B cell (primary cell): Measurements from ENCODE around the gene NLRX1. TPM values are rescaled to one million over a fixed set of nuclear protein-coding genes. Genes with fewer than 3 reads are reported as not detected.
A peak's percentile ranks its signal among the peaks of the same experiment; 100 is the strongest.

Experiments used
- ATAC-seq: fragments of 200-7000 bp; cut with Tn5 transposase; one replicate; pipeline ENCODE4 v1.10.0; 2021; ENCODE audit warnings: low read depth, mild to moderate bottlenecking, moderate number of reproducible peaks, moderate library complexity
- CTCF ChIA-PET: fragments of 350-600 bp; sonication (Branson Sonifier 250); formaldehyde crosslinking; loops from one replicate; lab custom pipeline; 2021; ENCODE audit warnings: antibody characterized with exemption, inconsistent platforms; lab: Charles Lee
- POLR2A ChIA-PET: fragments of 350-600 bp; sonication (Branson Sonifier 250); formaldehyde crosslinking; loops from one replicate; lab custom pipeline; 2021; ENCODE audit warnings: antibody characterized with exemption; lab: Charles Lee
- DNase-seq: peaks from one replicate; pipeline ENCODE4 v3.0.0; 2013
- H2AFZ ChIP-seq: 2 replicates; pipeline ENCODE4 v1.6.1; 2012; ENCODE audit warnings: mild to moderate bottlenecking, low read depth, low read length; ENCODE audit not compliant: insufficient read depth, poor library complexity, severe bottlenecking
- H3K27ac ChIP-seq, 2 donors: 1 replicate in 1 of 2; 2 replicates in 1 of 2; pipeline ENCODE4 v1.5.1; 2012 to 2013; ENCODE audit warnings: low read length in 2 of 2, mild to moderate bottlenecking in 2 of 2, moderate library complexity in 1 of 2
- H3K27me3 ChIP-seq, 4 experiments: fragments of 200-600 bp in 1 of 4; sonication (generic) in 1 of 4; replicated peaks in 1 of 4; 1 replicate in 2 of 4; 2 replicates in 2 of 4; pipeline versions ENCODE4 v1.6.1 to v1.7.0; 2013 to 2016; ENCODE audit warnings: low read length in 3 of 4, mild to moderate bottlenecking in 2 of 4, mixed read lengths in 1 of 4, moderate library complexity in 1 of 4; ENCODE audit not compliant: insufficient read depth in 4 of 4, control insufficient read depth in 3 of 4; ENCODE audit errors: control extremely low read depth in 1 of 4
- H3K36me3 ChIP-seq, 2 experiments: replicated peaks in 1 of 2; 1 replicate in 1 of 2; 2 replicates in 1 of 2; pipeline versions ENCODE4 v1.6.1 to v1.7.1; 2013; ENCODE audit warnings: low read length in 1 of 2; ENCODE audit not compliant: insufficient read depth in 2 of 2, control insufficient read depth in 1 of 2; ENCODE audit errors: control extremely low read depth in 1 of 2, extremely low read depth in 1 of 2
- H3K4me1 ChIP-seq, 2 donors: fragments of 200-600 bp in 1 of 2; sonication (generic) in 1 of 2; 1 replicate in 1 of 2; 2 replicates in 1 of 2; pipeline versions ENCODE4 v1.5.1 to v1.6.1; 2013 to 2017; ENCODE audit warnings: low read length in 2 of 2; ENCODE audit not compliant: control insufficient read depth in 2 of 2, insufficient read depth in 2 of 2
- H3K4me2 ChIP-seq: replicated peaks from 2 replicates; pipeline ENCODE3; 2012; ENCODE audit warnings: mild to moderate bottlenecking, low read depth, low read length; ENCODE audit not compliant: poor library complexity, severe bottlenecking
- H3K4me3 ChIP-seq, 5 experiments: fragments of 200-600 bp in 1 of 5; sonication (generic) in 1 of 5; 1 replicate in 3 of 5; 2 replicates in 2 of 5; pipeline versions ENCODE4 v1.5.1 to v1.7.0; 2011 to 2016; ENCODE audit warnings: low read length in 4 of 5, mild to moderate bottlenecking in 4 of 5, low read depth in 2 of 5, control low read depth in 1 of 5, moderate library complexity in 1 of 5; ENCODE audit not compliant: insufficient read depth in 1 of 5; ENCODE audit errors: control extremely low read depth in 1 of 5, extremely low read depth in 1 of 5
- H3K79me2 ChIP-seq: fragments of 200-600 bp; sonication (generic); one replicate; pipeline ENCODE4 v1.6.0; 2016; ENCODE audit warnings: low read length; ENCODE audit not compliant: control insufficient read depth, insufficient read depth
- H3K9ac ChIP-seq: fragments of 200-600 bp; sonication (generic); 2 replicates; pipeline ENCODE4 v1.6.1; 2017; ENCODE audit warnings: mild to moderate bottlenecking, low read length, moderate library complexity
- H3K9me3 ChIP-seq, 3 donors: one replicate each; pipeline versions ENCODE4 v1.6.1 to v1.7.1; 2013; ENCODE audit warnings: low read length in 2 of 3; ENCODE audit not compliant: control insufficient read depth in 2 of 3, insufficient read depth in 1 of 3; ENCODE audit errors: control extremely low read depth in 1 of 3
- H4K20me1 ChIP-seq: 2 replicates; pipeline ENCODE4 v1.6.0; 2012; ENCODE audit warnings: mild to moderate bottlenecking, low read length; ENCODE audit not compliant: insufficient read depth, control insufficient read depth, poor library complexity, severe bottlenecking
- H3K27ac Mint-ChIP-seq: one replicate; pipeline ENCODE4 v1.8.0; 2021; ENCODE audit warnings: mixed read lengths
- H3K27me3 Mint-ChIP-seq: one replicate; pipeline ENCODE4 v1.8.0; 2021; ENCODE audit warnings: mixed read lengths
- H3K4me1 Mint-ChIP-seq: one replicate; pipeline ENCODE4 v1.8.0; 2021; ENCODE audit warnings: mixed read lengths
- H3K4me3 Mint-ChIP-seq: one replicate; pipeline ENCODE4 v1.8.0; 2021; ENCODE audit warnings: mixed read lengths
- H3K9me3 Mint-ChIP-seq: one replicate; pipeline ENCODE4 v1.8.0; 2022; ENCODE audit warnings: mixed read lengths; ENCODE audit not compliant: insufficient read depth
- EZH2 ChIP-seq: IDR thresholded peaks from 2 replicates; pipeline ENCODE4 v1.6.1; 2012; ENCODE audit warnings: borderline replicate concordance, low read depth, mild to moderate bottlenecking, moderate library complexity, low read length; ENCODE audit not compliant: insufficient read depth, poor library complexity, severe bottlenecking
- WGBS: methylation state at CpG from one replicate; pipeline ENCODE4 v1.1.5; 2013; ENCODE audit warnings: missing lambda C conversion rate; ENCODE audit not compliant: insufficient coverage; 5-methylcytosine and 5-hydroxymethylcytosine counted together
- intact Hi-C: fragments of 100-400 bp; cut with micrococcal nuclease; formaldehyde crosslinking; loops from one replicate; pipeline ENCODE4 v1.10.0; 2022
- polyA plus RNA-seq: library from polyadenylated mRNA; depleted of rRNA; stranded (reverse); fragments of >200 nt; gene quantifications from 2 replicates; pipeline ENCODE4 v1.2.3, GENCODE V29; 2012
- total RNA-seq, 2 donors: library from RNA; stranded (reverse); fragments of 120-200 nt in 1 of 2; gene quantifications; 1 replicate in 1 of 2; 2 replicates in 1 of 2; pipeline versions ENCODE4 v1.2.3 to v1.2.4, GENCODE V29; 2013 to 2022
- TF ChIP-seq, protein P1 (sequence below): fragments of 200-600 bp; IDR thresholded peaks from one replicate; pipeline ENCODE4 v1.8.0; 2022; ENCODE audit warnings: antibody characterized with exemption, mild to moderate bottlenecking

The NLRX1 gene
- total and polyA plus RNA-seq, 2 donors (not counting 1 experiment from before 2014, with no cell fraction given) = 6.3 to 10.4 TPM

DNA sequence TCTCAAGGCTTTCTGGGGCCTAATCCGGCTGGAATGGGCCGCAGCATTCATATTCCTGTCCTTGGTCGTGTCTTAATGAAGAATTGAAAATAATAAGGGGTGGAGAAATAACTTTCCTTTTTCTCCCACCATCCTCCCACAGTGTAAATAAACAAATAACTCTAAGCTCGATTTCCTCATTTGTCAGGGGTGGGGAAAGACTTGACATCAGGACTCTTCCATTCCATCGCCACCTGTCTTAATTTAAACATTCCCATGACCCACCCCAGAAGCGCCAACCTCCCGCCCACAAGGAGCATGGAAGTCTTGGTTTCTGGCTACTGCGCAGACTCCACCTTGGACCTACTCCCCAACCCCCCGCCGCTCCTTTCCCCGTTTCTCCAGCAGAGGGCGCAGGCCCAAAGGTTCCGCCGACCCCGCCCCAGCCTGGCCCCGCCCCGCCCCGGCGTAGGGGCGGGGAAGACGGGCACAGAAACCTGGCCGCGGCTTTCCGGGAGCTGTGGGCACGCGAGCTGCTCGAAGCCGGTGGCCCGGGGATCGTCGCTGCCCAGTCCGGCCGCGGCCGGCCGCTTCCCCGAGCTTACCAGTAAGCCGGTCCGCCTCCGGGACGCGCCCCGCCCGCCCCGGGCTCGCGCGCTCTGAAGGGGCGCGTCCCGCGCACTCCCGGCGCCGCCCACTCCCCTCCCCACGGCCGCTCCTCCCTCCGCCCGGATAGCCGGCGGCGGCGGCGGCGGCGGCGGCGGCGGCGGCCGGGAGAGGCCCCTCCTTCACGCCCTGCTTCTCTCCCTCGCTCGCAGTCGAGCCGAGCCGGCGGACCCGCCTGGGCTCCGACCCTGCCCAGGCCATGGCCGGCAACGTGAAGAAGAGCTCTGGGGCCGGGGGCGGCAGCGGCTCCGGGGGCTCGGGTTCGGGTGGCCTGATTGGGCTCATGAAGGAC lies 37.3 kb downstream of the NLRX1 start, which contains the start of gene CBL:
CBL (plus strand) TSS at position 766 of the 937 bp plus-strand sequence; CDS start at position 845, 79 bp downstream.
- H3K36me3 ChIP-seq = no peaks in the 10 kb centered on the region
- Mint-ChIP-seq H3K27me3 (no peaks in the 10 kb centered on the region), H3K9me3 (no peaks in the 10 kb centered on the region), H3K4me1 (peaks cover 33% of the 10 kb centered on the region), H3K27ac (peak within 1 kb of the TSS; percentile 94), H3K4me3 (peak within 1 kb of the TSS; percentile 97)
- H3K79me2 ChIP-seq = peaks cover 47% of the 10 kb centered on the region
- no peaks in the 10 kb centered on the region for H3K27me3 ChIP-seq
- peaks cover 18 to 20% of the 10 kb centered on the region in 2 donors for H3K4me1 ChIP-seq
- peak within 1 kb of the TSS; percentile 93 to 98 (median 96) for H3K4me3 ChIP-seq
- WGBS = 0% methylated on average over 78 of the region's 88 CpGs
- ATAC-seq (peak; percentile 88), DNase-seq (peak; percentile 96)
- peaks cover 21% of the 10 kb centered on the region for H4K20me1 ChIP-seq
- intact Hi-C loops = loop anchor here (1.0 to 5.0 kb wide), 7 partner anchors 9 to 189 kb away; partner anchors contain the start of genes HINFP, NLRX1, RPS25 and TRAPPC4
- ChIA-PET CTCF (interaction anchor here (0.5 to 3.4 kb wide), 29 partner anchors 8 to 175 kb away, joined by 3 to 41 read pairs (median 4); partner anchors contain the start of genes C2CD2L, HINFP, NLRX1 and USP2), POLR2A (interaction anchor here (0.6 to 1.3 kb wide), 6 partner anchors 62 to 1195 kb away, joined by 3 to 5 read pairs (median 4); no protein-coding TSS in a partner anchor)
- no peak for TF ChIP-seq EZH2
- TF ChIP-seq, protein P1, sequence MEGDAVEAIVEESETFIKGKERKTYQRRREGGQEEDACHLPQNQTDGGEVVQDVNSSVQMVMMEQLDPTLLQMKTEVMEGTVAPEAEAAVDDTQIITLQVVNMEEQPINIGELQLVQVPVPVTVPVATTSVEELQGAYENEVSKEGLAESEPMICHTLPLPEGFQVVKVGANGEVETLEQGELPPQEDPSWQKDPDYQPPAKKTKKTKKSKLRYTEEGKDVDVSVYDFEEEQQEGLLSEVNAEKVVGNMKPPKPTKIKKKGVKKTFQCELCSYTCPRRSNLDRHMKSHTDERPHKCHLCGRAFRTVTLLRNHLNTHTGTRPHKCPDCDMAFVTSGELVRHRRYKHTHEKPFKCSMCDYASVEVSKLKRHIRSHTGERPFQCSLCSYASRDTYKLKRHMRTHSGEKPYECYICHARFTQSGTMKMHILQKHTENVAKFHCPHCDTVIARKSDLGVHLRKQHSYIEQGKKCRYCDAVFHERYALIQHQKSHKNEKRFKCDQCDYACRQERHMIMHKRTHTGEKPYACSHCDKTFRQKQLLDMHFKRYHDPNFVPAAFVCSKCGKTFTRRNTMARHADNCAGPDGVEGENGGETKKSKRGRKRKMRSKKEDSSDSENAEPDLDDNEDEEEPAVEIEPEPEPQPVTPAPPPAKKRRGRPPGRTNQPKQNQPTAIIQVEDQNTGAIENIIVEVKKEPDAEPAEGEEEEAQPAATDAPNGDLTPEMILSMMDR = peak; percentile 78
- H3K4me2 ChIP-seq = peak within 1 kb of the TSS; percentile 83
- H3K9me3 ChIP-seq = no peaks in the 10 kb centered on the region
- peak within 1 kb of the TSS; percentile 60 to 84 for H3K27ac ChIP-seq
- peak within 1 kb of the TSS; percentile 93 for H3K9ac ChIP-seq
- peak within 1 kb of the TSS; percentile 93 for H2AFZ ChIP-seq
